Tibial nerve (tissue), 4 donors: ENCODE measurements around the gene IGF2BP1. TPM values are rescaled to one million over a fixed set of nuclear protein-coding genes. Genes with fewer than 3 reads are reported as not detected.

Source experiments
- DNase-seq, 2 donors: peaks; one replicate each; pipeline ENCODE4 v3.0.0-alpha.2; 2019; ENCODE audit warnings: low spot score in 2 of 2
- H3K27ac ChIP-seq, 4 donors: fragments of 200-600 bp; sonication (generic) in 3 of 4; one replicate each; pipeline ENCODE4 v1.5.1; 2017 to 2019; ENCODE audit warnings: mild to moderate bottlenecking in 1 of 4
- H3K27me3 ChIP-seq, 2 donors: fragments of 200-600 bp; sonication (generic) in 1 of 2; one replicate each; pipeline versions ENCODE4 v1.5.1 to v1.6.0; 2017 to 2019
- H3K36me3 ChIP-seq, 3 donors: fragments of 200-600 bp; sonication (generic); one replicate each; pipeline ENCODE4 v1.5.1; 2018 to 2019
- H3K4me1 ChIP-seq, 4 donors: fragments of 200-600 bp; sonication (generic) in 3 of 4; one replicate each; pipeline ENCODE4 v1.5.1; 2017 to 2019
- H3K4me3 ChIP-seq, 4 donors: fragments of 200-600 bp; sonication (generic) in 3 of 4; one replicate each; pipeline ENCODE4 v1.5.1; 2017 to 2019; ENCODE audit warnings: mild to moderate bottlenecking in 1 of 4, moderate library complexity in 1 of 4
- H3K9me3 ChIP-seq, 4 donors: fragments of 200-600 bp; sonication (generic) in 3 of 4; one replicate each; pipeline ENCODE4 v1.5.1; 2017 to 2019
- CTCF ChIP-seq, 5 experiments: fragments of 200-600 bp in 3 of 5; fragments of 450-650 bp in 2 of 5; sonication (generic) in 3 of 5; IDR thresholded peaks; one replicate each; pipeline ENCODE4 v1.5.1; 2016 to 2019; ENCODE audit warnings: antibody characterized with exemption in 5 of 5, mild to moderate bottlenecking in 3 of 5, moderate library complexity in 2 of 5
- EP300 ChIP-seq, 2 donors: sonication (generic); formaldehyde crosslinking; IDR thresholded peaks; one replicate each; pipeline ENCODE4 v1.6.1; 2017; ENCODE audit warnings: antibody characterized with exemption in 2 of 2, mild to moderate bottlenecking in 1 of 2
- POLR2A ChIP-seq, 2 donors: fragments of 450-650 bp; IDR thresholded peaks; one replicate each; pipeline ENCODE4 v1.6.1; 2017; ENCODE audit warnings: antibody characterized with exemption in 2 of 2, mild to moderate bottlenecking in 2 of 2, moderate library complexity in 2 of 2
- WGBS, 2 donors: methylation state at CpG; one replicate each; pipeline ENCODE4 v1.1.5; 2018; 5-methylcytosine and 5-hydroxymethylcytosine counted together
- total RNA-seq, 4 donors: library from RNA; depleted of rRNA; stranded (reverse); fragments of >200 nt; gene quantifications; one replicate each; pipeline ENCODE4 v1.1.0, GENCODE V29; 2016

Gene IGF2BP1
- total RNA-seq, 4 donors from 2014 or later: not detected

- no peak overlapping the region for H3K4me3 ChIP-seq
- TF ChIP-seq CTCF (IDR thresholded peaks at IDR 0.05): no peak
- no peak for TF ChIP-seq POLR2A (IDR thresholded peaks at IDR 0.05)
- no peak for TF ChIP-seq EP300 (IDR thresholded peaks at IDR 0.05)
- H3K4me1 ChIP-seq: no peaks in the 10 kb centered on the region
- no peak overlapping the region for H3K27ac ChIP-seq
- DNase-seq: no peak
- H3K27me3 ChIP-seq: peaks cover 0 to 23% of the 10 kb centered on the region in 2 donors
- H3K36me3 ChIP-seq: no peaks in the 10 kb centered on the region
- H3K9me3 ChIP-seq: no peaks in the 10 kb centered on the region
These were observed 89.5 kb downstream of the IGF2BP1 start for GRCh38 chr17:49086649-49087048.

- H3K9me3 ChIP-seq: no peaks in the 10 kb centered on the region
- TF ChIP-seq CTCF (IDR thresholded peaks at IDR 0.05) (no peak), EP300 (IDR thresholded peaks at IDR 0.05) (no peak), POLR2A (IDR thresholded peaks at IDR 0.05) (no peak)
- peaks cover 0 to 27% of the 10 kb centered on the region in 2 donors for H3K27me3 ChIP-seq
- H3K27ac ChIP-seq: no peak overlapping the region
- no peak overlapping the region for H3K4me3 ChIP-seq
- no peaks in the 10 kb centered on the region for H3K4me1 ChIP-seq
- no peaks in the 10 kb centered on the region for H3K36me3 ChIP-seq
- DNase-seq: no peak
- WGBS, 2 donors: 76 to 89% methylated on average over 7 of the region's 7 CpGs
These were observed 91.9 kb downstream of the IGF2BP1 start for GRCh38 chr17:49089094-49089493.

- Histone ChIP-seq H3K36me3 (no peaks in the 10 kb centered on the region), H3K9me3 (no peaks in the 10 kb centered on the region), H3K27ac (no peak overlapping the region), H3K27me3 (peaks cover 0 to 27% of the 10 kb centered on the region in 2 donors), H3K4me1 (no peaks in the 10 kb centered on the region), H3K4me3 (no peak overlapping the region)
- WGBS, 2 donors: 89 to 90% methylated on average over 10 of the region's 10 CpGs
- DNase-seq: no peak
- TF ChIP-seq EP300 (IDR thresholded peaks at IDR 0.05) (no peak), POLR2A (IDR thresholded peaks at IDR 0.05) (no peak), CTCF (IDR thresholded peaks at IDR 0.05) (no peak)
These were observed 93.9 kb downstream of the IGF2BP1 start for GRCh38 chr17:49090878-49091594.

GRCh38 chr17:49093131-49093530 lies 95.9 kb downstream of the IGF2BP1 start:
- 64 to 71% methylated on average over 10 of the region's 10 CpGs for WGBS, 2 donors
- no peak for DNase-seq
- Histone ChIP-seq H3K36me3 (no peaks in the 10 kb centered on the region), H3K9me3 (no peaks in the 10 kb centered on the region), H3K4me3 (no peak overlapping the region), H3K4me1 (no peaks in the 10 kb centered on the region), H3K27me3 (peaks cover 0 to 14% of the 10 kb centered on the region in 2 donors), H3K27ac (no peak overlapping the region)
- TF ChIP-seq CTCF (IDR thresholded peaks at IDR 0.05) (no peak), EP300 (IDR thresholded peaks at IDR 0.05) (no peak), POLR2A (IDR thresholded peaks at IDR 0.05) (no peak)

- H3K36me3 ChIP-seq: no peaks in the 10 kb centered on the region
- H3K4me1 ChIP-seq: no peaks in the 10 kb centered on the region
- TF ChIP-seq POLR2A (IDR thresholded peaks at IDR 0.05): no peak
- H3K27me3 ChIP-seq: peaks cover 0 to 10% of the 10 kb centered on the region in 2 donors
- H3K4me3 ChIP-seq: no peak overlapping the region
- no peak overlapping the region for H3K27ac ChIP-seq
- no peak for DNase-seq
- H3K9me3 ChIP-seq: no peaks in the 10 kb centered on the region
These were observed 103.4 kb downstream of the IGF2BP1 start for GRCh38 chr17:49100601-49101000.
